ENCODE data around the gene GALNT6. TPM values are rescaled to one million over a fixed set of nuclear protein-coding genes. Genes with fewer than 3 reads are reported as not detected.

Gene GALNT6
- total and polyA plus RNA-seq, 2 donors (not counting 3 experiments of a cell fraction or from before 2014, with no cell fraction given), result 18.7 to 39.2 TPM

DNA sequence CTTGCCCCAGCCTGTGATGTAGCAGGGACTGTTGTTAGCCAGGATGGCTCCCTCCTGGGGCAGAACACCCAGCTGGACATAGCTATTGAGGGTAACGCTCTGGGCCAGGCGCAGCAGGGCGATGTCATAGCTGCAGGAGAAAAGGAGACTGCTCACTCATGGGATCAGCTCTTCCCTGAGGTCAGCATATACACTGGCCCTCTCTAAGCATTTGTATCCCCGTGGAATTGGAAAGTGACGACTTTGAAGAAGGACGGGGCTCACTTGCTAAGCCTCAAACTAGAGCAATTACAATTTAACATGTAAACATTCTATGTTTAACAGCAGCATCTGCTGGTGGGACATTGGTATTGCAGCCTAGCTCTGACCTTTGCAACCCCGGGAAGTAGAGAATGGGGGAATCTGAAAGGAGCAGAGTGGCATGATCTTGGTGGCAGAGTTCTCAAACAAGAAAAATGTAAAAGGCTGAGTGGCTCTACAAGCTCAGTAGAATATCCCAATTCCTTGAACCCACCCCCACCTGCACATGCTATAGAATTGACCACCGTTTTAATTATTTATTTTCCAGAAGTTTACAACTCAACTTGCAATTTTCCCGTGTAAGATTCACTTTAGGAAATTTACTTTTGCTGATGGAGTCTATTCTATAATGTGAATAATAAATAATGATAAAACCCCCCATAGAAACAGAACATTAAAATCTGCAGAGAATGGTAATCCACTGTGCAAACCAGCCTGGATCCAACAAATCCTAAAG lies 49.8 kb downstream of the GALNT6 start:
- BruUV-seq (replicated peaks), result no TSS peak
- Histone ChIP-seq H3K4me3 (replicated peaks in 1 of 3; ENCODE audit: insufficient read depth in 1 of 3, low read depth in 1 of 3, low read length in 3 of 3) (peak overlapping the region in 1 of 3 experiments; percentile 13), H3K27me3 (ENCODE audit: control insufficient read depth in 2 of 2, insufficient read depth in 2 of 2, low read length in 2 of 2) (no peaks in the 10 kb centered on the region), H4K20me1 (replicated peaks; ENCODE audit: control insufficient read depth, extremely low read depth, insufficient read depth, low read length) (no peaks in the 10 kb centered on the region), H3K36me3 (ENCODE audit: control insufficient read depth in 2 of 2, extremely low read depth in 1 of 2, insufficient read depth in 2 of 2, low read length in 2 of 2) (no peaks in the 10 kb centered on the region), H3K9me1 (replicated peaks; ENCODE audit: control insufficient read depth, extremely low read depth, insufficient read depth, low read length) (no peaks in the 10 kb centered on the region), H3K27ac (ENCODE audit: insufficient read depth, low read depth, low read length) (no peak overlapping the region), H3K4me2 (ENCODE audit: insufficient read depth, low read length) (peak overlapping the region; percentile 65), H3K4me1 (ENCODE audit: control insufficient read depth, extremely low read depth, insufficient read depth, low read length) (no peaks in the 10 kb centered on the region), H2AFZ (ENCODE audit: low read depth, low read length) (peak overlapping the region; percentile 97), H3K9ac (replicated peaks; ENCODE audit: extremely low read depth, insufficient read depth, low read length) (no peak overlapping the region), H3K9me3 (replicated peaks; ENCODE audit: control insufficient read depth, insufficient read depth, low read length) (no peaks in the 10 kb centered on the region), H3K79me2 (ENCODE audit: control insufficient read depth, insufficient read depth, low read length) (no peaks in the 10 kb centered on the region)
- CTCF ChIA-PET, result interaction anchor here (0.5 to 3.7 kb wide), 79 partner anchors 9 to 606 kb away, joined by 3 to 49 read pairs (median 4); partner anchors contain the start of genes CSRNP2, DAZAP2, LETMD1 and POU6F1
- dilution Hi-C loops (cut with MboI; ENCODE audit: extremely low pct_ligation_motif_present, low sequenced_read_pairs) (no loop called here), intact Hi-C loops (cut with micrococcal nuclease) (loop anchor here (1.0 kb wide), 5 partner anchors 72 to 576 kb away; no protein-coding TSS in a partner anchor)
- DNase-seq (ENCODE audit: low read depth, low spot score) (peak; percentile 81), FAIRE-seq (peak; percentile 96)
- POLR2A ChIA-PET, result interaction anchor here (1.1 to 1.3 kb wide), 2 partner anchors 71 to 258 kb away, joined by 3 to 7 read pairs; partner anchors contain the start of genes CSRNP2 and SMAGP
- TF ChIP-seq FOS (IDR thresholded peaks at IDR 0.05; ENCODE audit: borderline replicate concordance, insufficient read depth, low read length), result no peak
- TF ChIP-seq, protein P1, sequence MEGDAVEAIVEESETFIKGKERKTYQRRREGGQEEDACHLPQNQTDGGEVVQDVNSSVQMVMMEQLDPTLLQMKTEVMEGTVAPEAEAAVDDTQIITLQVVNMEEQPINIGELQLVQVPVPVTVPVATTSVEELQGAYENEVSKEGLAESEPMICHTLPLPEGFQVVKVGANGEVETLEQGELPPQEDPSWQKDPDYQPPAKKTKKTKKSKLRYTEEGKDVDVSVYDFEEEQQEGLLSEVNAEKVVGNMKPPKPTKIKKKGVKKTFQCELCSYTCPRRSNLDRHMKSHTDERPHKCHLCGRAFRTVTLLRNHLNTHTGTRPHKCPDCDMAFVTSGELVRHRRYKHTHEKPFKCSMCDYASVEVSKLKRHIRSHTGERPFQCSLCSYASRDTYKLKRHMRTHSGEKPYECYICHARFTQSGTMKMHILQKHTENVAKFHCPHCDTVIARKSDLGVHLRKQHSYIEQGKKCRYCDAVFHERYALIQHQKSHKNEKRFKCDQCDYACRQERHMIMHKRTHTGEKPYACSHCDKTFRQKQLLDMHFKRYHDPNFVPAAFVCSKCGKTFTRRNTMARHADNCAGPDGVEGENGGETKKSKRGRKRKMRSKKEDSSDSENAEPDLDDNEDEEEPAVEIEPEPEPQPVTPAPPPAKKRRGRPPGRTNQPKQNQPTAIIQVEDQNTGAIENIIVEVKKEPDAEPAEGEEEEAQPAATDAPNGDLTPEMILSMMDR (IDR thresholded peaks at IDR 0.05; ENCODE audit: extremely low read depth in 1 of 2, insufficient read depth in 1 of 2, low read depth in 1 of 2, low read length in 2 of 2), result peak; percentile 85 to 99

DNA sequence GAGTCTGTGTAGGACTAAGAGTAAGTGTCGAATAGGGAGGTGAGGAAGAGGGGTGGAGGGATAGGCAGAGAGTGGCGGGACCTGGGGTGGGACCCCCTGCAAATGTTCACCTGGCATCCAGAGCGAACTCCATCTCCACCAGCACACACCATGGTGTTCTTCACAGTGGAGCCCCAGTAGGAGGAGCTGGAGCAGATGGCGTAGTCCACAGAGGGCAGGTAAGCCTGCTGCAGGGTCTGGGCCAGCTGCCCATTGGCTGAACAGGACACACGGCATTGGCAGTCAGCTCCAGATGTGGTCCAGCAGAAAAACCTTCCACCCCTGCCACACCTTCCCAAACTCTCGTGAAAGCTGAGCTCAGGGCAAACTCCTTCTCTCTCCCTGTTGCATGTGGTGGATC lies 51.5 kb downstream of the GALNT6 start:
- no peak for FAIRE-seq
- intact Hi-C loops (cut with micrococcal nuclease), result no loop called here

More for the DNA sequence above, 51.5 kb downstream of the GALNT6 start:
- dilution Hi-C loops (cut with MboI; ENCODE audit: extremely low pct_ligation_motif_present, low sequenced_read_pairs), result no loop called here
- no peak for DNase-seq (ENCODE audit: low read depth, low spot score)
- no TSS peak for BruUV-seq (replicated peaks)
- Histone ChIP-seq H3K4me1 (ENCODE audit: control insufficient read depth, extremely low read depth, insufficient read depth, low read length) (no peaks in the 10 kb centered on the region), H3K9me3 (replicated peaks; ENCODE audit: control insufficient read depth, insufficient read depth, low read length) (no peaks in the 10 kb centered on the region), H3K79me2 (ENCODE audit: control insufficient read depth, insufficient read depth, low read length) (no peaks in the 10 kb centered on the region), H3K27me3 (ENCODE audit: control insufficient read depth in 2 of 2, insufficient read depth in 2 of 2, low read length in 2 of 2) (no peaks in the 10 kb centered on the region), H3K27ac (ENCODE audit: insufficient read depth, low read depth, low read length) (no peak overlapping the region), H3K4me3 (replicated peaks in 1 of 3; ENCODE audit: insufficient read depth in 1 of 3, low read depth in 1 of 3, low read length in 3 of 3) (no peak overlapping the region), H3K36me3 (ENCODE audit: control insufficient read depth in 2 of 2, extremely low read depth in 1 of 2, insufficient read depth in 2 of 2, low read length in 2 of 2) (no peaks in the 10 kb centered on the region), H3K9me1 (replicated peaks; ENCODE audit: control insufficient read depth, extremely low read depth, insufficient read depth, low read length) (no peaks in the 10 kb centered on the region), H4K20me1 (replicated peaks; ENCODE audit: control insufficient read depth, extremely low read depth, insufficient read depth, low read length) (no peaks in the 10 kb centered on the region), H3K9ac (replicated peaks; ENCODE audit: extremely low read depth, insufficient read depth, low read length) (no peak overlapping the region), H2AFZ (ENCODE audit: low read depth, low read length) (no peak overlapping the region), H3K4me2 (ENCODE audit: insufficient read depth, low read length) (no peak overlapping the region)
- ChIA-PET POLR2A (no interaction called here), CTCF (interaction anchor here (1.0 to 3.7 kb wide), 5 partner anchors 78 to 514 kb away, joined by 3 to 27 read pairs (median 21); partner anchors contain the start of gene POU6F1)
- TF ChIP-seq FOS (IDR thresholded peaks at IDR 0.05; ENCODE audit: borderline replicate concordance, insufficient read depth, low read length), result no peak
- TF ChIP-seq, protein P1 (IDR thresholded peaks at IDR 0.05; ENCODE audit: extremely low read depth in 1 of 2, insufficient read depth in 1 of 2, low read depth in 1 of 2, low read length in 2 of 2), result no peak
- TF ChIP-seq POLR2AphosphoS5 (IDR thresholded peaks at IDR 0.05; ENCODE audit: insufficient read depth, low read depth, low read length), result no peak
- TF ChIP-seq MYC (IDR thresholded peaks at IDR 0.05; ENCODE audit: low read depth, low read length), result no peak
- no peak for TF ChIP-seq GATA2 (IDR thresholded peaks at IDR 0.05; ENCODE audit: insufficient read depth, insufficient read length, low read depth, low read length)
- TF ChIP-seq, protein P2, sequence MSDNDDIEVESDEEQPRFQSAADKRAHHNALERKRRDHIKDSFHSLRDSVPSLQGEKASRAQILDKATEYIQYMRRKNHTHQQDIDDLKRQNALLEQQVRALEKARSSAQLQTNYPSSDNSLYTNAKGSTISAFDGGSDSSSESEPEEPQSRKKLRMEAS (IDR thresholded peaks at IDR 0.05; ENCODE audit: insufficient read depth, insufficient read length), result no peak
- TF ChIP-seq EZH2 (IDR thresholded peaks at IDR 0.05; ENCODE audit: borderline replicate concordance, low read depth, low read length, severe bottlenecking), result no peak
- TF ChIP-seq POLR2A (IDR thresholded peaks at IDR 0.05; ENCODE audit: low read depth, low read length), result no peak
- TF ChIP-seq JUN (IDR thresholded peaks at IDR 0.05; ENCODE audit: borderline replicate concordance, insufficient read depth, insufficient read length, low read depth), result no peak
